GM23248 (cell line): ENCODE results near the gene RTN4R.
"Not testable (repeated sequence)": the region's sequence is repeated elsewhere in the genome, so short reads cannot be mapped to it uniquely, and the experiment has no call there.

Experiments used
- EZH2 ChIP-seq: fragments of 200-600 bp; sonication (generic); IDR thresholded peaks from 2 replicates; pipeline ENCODE4 v1.6.1; 2018; ENCODE audit warnings: antibody characterized with exemption, mild to moderate bottlenecking; ENCODE audit not compliant: insufficient read depth, poor library complexity, severe bottlenecking
- EZH2phosphoT487 ChIP-seq: fragments of 200-600 bp; sonication (generic); IDR thresholded peaks from 2 replicates; pipeline ENCODE4 v1.6.1; 2018; ENCODE audit warnings: antibody characterized with exemption, moderate library complexity, mild to moderate bottlenecking, low read depth; ENCODE audit not compliant: insufficient read depth

- not testable (repeated sequence) for TF ChIP-seq EZH2, EZH2phosphoT487
Observed at GRCh38 chr22:20311249-20312062, 43.3 kb upstream of the RTN4R start.
